HepG2 (cell line): ENCODE results near the gene ADGRB3. TPM values are rescaled to one million over a fixed set of nuclear protein-coding genes. Genes with fewer than 3 reads are reported as not detected.

Source experiments
- ATAC-seq: fragments of 200-7000 bp; cut with Tn5 transposase; 3 replicates; pipeline ENCODE4 v1.9.1; 2020; ENCODE audit warnings: mild to moderate bottlenecking, moderate library complexity
- BruUV-seq: library from RNA; stranded (reverse); fragments of 400-500 nt; replicated peaks from 2 replicates; lab custom pipeline; 2021; lab: Mats Ljungman, UMichigan
- CTCF ChIA-PET: fragments of 300-600 bp; formaldehyde crosslinking; extraction: SDS; loops from one replicate; lab custom pipeline; 2021; ENCODE audit warnings: low total read pairs, inconsistent platforms, low intra/inter-chr PET ratio; lab: Yijun Ruan, JAX
- POLR2A ChIA-PET: fragments of 350-600 bp; sonication (Branson Sonifier 250); formaldehyde crosslinking; loops from one replicate; lab custom pipeline; 2020; ENCODE audit warnings: antibody characterized with exemption, inconsistent platforms; lab: Yijun Ruan, JAX
- DNase-seq: peaks from one replicate; pipeline ENCODE4 v3.0.0-alpha.2; 2015; ENCODE audit warnings: low spot score
- FAIRE-seq: peaks from 3 replicates; lab custom pipeline; 2011; peaks lifted over from hg19 to GRCh38; lab: Jason Lieb, UNC
- H2AFZ ChIP-seq: one replicate; pipeline ENCODE4 v1.6.1; 2011; ENCODE audit warnings: low read length, inconsistent platforms
- H3K27ac ChIP-seq: fragments of 300-600 bp; 3 replicates; pipeline ENCODE4 v1.8.0; 2011; ENCODE audit warnings: mixed run types, mild to moderate bottlenecking, mixed read lengths, low read length, inconsistent platforms; ENCODE audit not compliant: insufficient read depth; ENCODE audit errors: extremely low read length
- H3K27me3 ChIP-seq, 2 experiments: fragments of 200-600 bp in 1 of 2; 2 replicates in 1 of 2; 3 replicates in 1 of 2; pipeline versions ENCODE4 v1.6.0 to v1.8.0; 2011; ENCODE audit warnings: low read length in 2 of 2, mild to moderate bottlenecking in 2 of 2, moderate library complexity in 2 of 2, inconsistent platforms in 1 of 2; ENCODE audit not compliant: insufficient read depth in 2 of 2, control insufficient read depth in 1 of 2
- H3K36me3 ChIP-seq, 2 experiments: fragments of 200-600 bp in 1 of 2; replicated peaks in 1 of 2; 2 replicates in 1 of 2; 3 replicates in 1 of 2; pipeline versions ENCODE4 v1.5.1 to v1.8.0; 2011; ENCODE audit warnings: low read length in 2 of 2, inconsistent platforms in 1 of 2; ENCODE audit not compliant: insufficient read depth in 2 of 2, control insufficient read depth in 1 of 2
- H3K4me1 ChIP-seq: 2 replicates; pipeline ENCODE4 v1.5.1; 2012; ENCODE audit warnings: low read length, inconsistent platforms; ENCODE audit not compliant: insufficient read depth
- H3K4me2 ChIP-seq: 2 replicates; pipeline ENCODE4 v1.6.0; 2011; ENCODE audit warnings: low read depth, low read length, inconsistent platforms
- H3K4me3 ChIP-seq, 3 experiments: fragments of 200-600 bp in 1 of 3; sonication (generic), shearing (Covaris generic) in 1 of 3; replicated peaks in 1 of 3; 2 replicates each; pipeline ENCODE4 v1.5.1; 2011 to 2016; ENCODE audit warnings: low read length in 3 of 3, inconsistent platforms in 2 of 3, low read depth in 2 of 3, mild to moderate bottlenecking in 2 of 3, control low read depth in 1 of 3, mixed read lengths in 1 of 3; ENCODE audit not compliant: insufficient read depth in 1 of 3
- H3K79me2 ChIP-seq: one replicate; pipeline ENCODE4 v1.6.1; 2011; ENCODE audit warnings: low read length, inconsistent platforms; ENCODE audit not compliant: insufficient read depth
- H3K9ac ChIP-seq: 2 replicates; pipeline ENCODE4 v1.6.0; 2011; ENCODE audit warnings: mild to moderate bottlenecking, low read depth, low read length, inconsistent platforms; ENCODE audit not compliant: insufficient read depth
- H3K9me3 ChIP-seq: 2 replicates; pipeline ENCODE4 v1.5.1; 2012; ENCODE audit warnings: mild to moderate bottlenecking, low read length
- H4K20me1 ChIP-seq: 2 replicates; pipeline ENCODE4 v1.6.0; 2011; ENCODE audit warnings: inconsistent platforms, mild to moderate bottlenecking, low read length, moderate library complexity; ENCODE audit not compliant: insufficient read depth
- HIVEP1 ChIP-seq: sonication (generic); formaldehyde crosslinking; IDR thresholded peaks from 2 replicates; pipeline ENCODE4 v1.4.0; 2020; ENCODE audit warnings: mild to moderate bottlenecking, missing genetic modification reagents
- JARID2 ChIP-seq: sonication (generic); formaldehyde crosslinking; IDR thresholded peaks from 2 replicates; pipeline ENCODE4 v1.8.1; 2023; ENCODE audit warnings: missing genetic modification reagents, inconsistent platforms; ENCODE audit not compliant: insufficient replicate concordance
- MAFK ChIP-seq, 2 experiments: IDR thresholded peaks in 1 of 2; conservative IDR thresholded peaks in 1 of 2; 2 replicates each; pipeline ENCODE4 v1.6.1; 2011; ENCODE audit warnings: improper control_type of control experiment in 2 of 2, low read length in 2 of 2
- MIER2 ChIP-seq: IDR thresholded peaks from 2 replicates; pipeline ENCODE4 v1.6.1; 2016; ENCODE audit warnings: missing biosample characterization, missing genetic modification reagents
- TAF1 ChIP-seq: sonication (generic); formaldehyde crosslinking; IDR thresholded peaks from 2 replicates; pipeline ENCODE4 v1.4.0; 2020; ENCODE audit warnings: missing genetic modification reagents
- TAF15 ChIP-seq: fragments of 200-400 bp; formaldehyde crosslinking; IDR thresholded peaks from one replicate; pipeline ENCODE4 v1.6.1; 2018; ENCODE audit warnings: mild to moderate bottlenecking, low read depth, low read length; ENCODE audit not compliant: poor library complexity, severe bottlenecking
- TCF7L2 ChIP-seq: IDR thresholded peaks from 2 replicates; pipeline ENCODE4 v1.6.1; 2011; ENCODE audit warnings: mild to moderate bottlenecking, low read depth, low read length, moderate library complexity
- ZFP36 ChIP-seq: fragments of 150-350 bp; IDR thresholded peaks from 2 replicates; pipeline ENCODE4 v1.6.1; 2018; ENCODE audit warnings: borderline replicate concordance, low read length, low read depth; ENCODE audit not compliant: partially characterized antibody
- ZFY ChIP-seq: sonication (generic); formaldehyde crosslinking; IDR thresholded peaks from 2 replicates; pipeline ENCODE4 v1.4.0; 2020; ENCODE audit warnings: missing genetic modification reagents
- ZNF850 ChIP-seq: sonication (generic); formaldehyde crosslinking; conservative IDR thresholded peaks from 2 replicates; pipeline ENCODE4 v1.9.0; 2021; ENCODE audit warnings: mild to moderate bottlenecking, missing genetic modification reagents
- ZSCAN31 ChIP-seq: sonication (generic); formaldehyde crosslinking; IDR thresholded peaks from 2 replicates; pipeline ENCODE4 v1.5.0; 2020; ENCODE audit warnings: low read depth, mild to moderate bottlenecking, missing genetic modification reagents
- WGBS: methylation state at CpG from one replicate; pipeline ENCODE4 v1.1.6; 2017; ENCODE audit warnings: low lambda C conversion rate; 5-methylcytosine and 5-hydroxymethylcytosine counted together
- in situ Hi-C: cut with HindIII; loops from 2 replicates; pipeline ENCODE4 v1.10.0; 2017; ENCODE audit warnings: low pct_unique_long_range_greater_than_20kb; ENCODE audit not compliant: extremely low pct_ligation_motif_present
- intact Hi-C: fragments of 100-400 bp; cut with micrococcal nuclease; formaldehyde crosslinking; loops from one replicate; pipeline ENCODE4 v1.10.0; 2022; ENCODE audit not compliant: unreplicated experiment
- polyA plus RNA-seq, 8 experiments: library from polyadenylated mRNA; depleted of rRNA in 3 of 8; stranded (reverse) in 7 of 8; unstranded in 1 of 8; fragments of >200 nt; fragmentation: Illumina TruSeq in 4 of 8; extraction: Trizol in 4 of 8; gene quantifications; 2 replicates each; pipeline versions ENCODE4 v1.2.1 to v1.2.3, GENCODE V29; 2011 to 2016; ENCODE audit warnings: low read depth in 4 of 8, missing spikeins in 1 of 8, mixed read lengths in 1 of 8; ENCODE audit not compliant: insufficient read depth in 1 of 8
- total RNA-seq, 5 experiments: library from RNA; depleted of rRNA; stranded (reverse); fragments of >200 nt; fragmentation: Illumina TruSeq; extraction: Trizol; gene quantifications; 2 replicates each; pipeline ENCODE4 v1.2.3, GENCODE V29; 2016; ENCODE audit warnings: low read depth in 1 of 5
- TF ChIP-seq, protein P1 (sequence below): conservative IDR thresholded peaks from 2 replicates; pipeline ENCODE4 v1.6.1; 2018; ENCODE audit warnings: missing genetic modification reagents
- TF ChIP-seq, protein P2 (sequence below): sonication (generic); formaldehyde crosslinking; IDR thresholded peaks from 2 replicates; pipeline ENCODE4 v1.8.1; 2023; ENCODE audit warnings: mild to moderate bottlenecking, moderate library complexity, missing genetic modification reagents
- TF ChIP-seq, protein P3 (sequence below): sonication (generic); formaldehyde crosslinking; IDR thresholded peaks from 2 replicates; pipeline ENCODE4 v1.4.0; 2020; ENCODE audit warnings: missing genetic modification reagents
- TF ChIP-seq, protein P4 (sequence below): sonication (generic); formaldehyde crosslinking; IDR thresholded peaks from 2 replicates; pipeline ENCODE4 v1.4.0; 2020; ENCODE audit warnings: low read depth, missing genetic modification reagents

Gene ADGRB3
- total and polyA plus RNA-seq, 2 of the 13 experiments (the other 11 are each of a cell fraction or from before 2014, with no cell fraction given), result not detected

DNA sequence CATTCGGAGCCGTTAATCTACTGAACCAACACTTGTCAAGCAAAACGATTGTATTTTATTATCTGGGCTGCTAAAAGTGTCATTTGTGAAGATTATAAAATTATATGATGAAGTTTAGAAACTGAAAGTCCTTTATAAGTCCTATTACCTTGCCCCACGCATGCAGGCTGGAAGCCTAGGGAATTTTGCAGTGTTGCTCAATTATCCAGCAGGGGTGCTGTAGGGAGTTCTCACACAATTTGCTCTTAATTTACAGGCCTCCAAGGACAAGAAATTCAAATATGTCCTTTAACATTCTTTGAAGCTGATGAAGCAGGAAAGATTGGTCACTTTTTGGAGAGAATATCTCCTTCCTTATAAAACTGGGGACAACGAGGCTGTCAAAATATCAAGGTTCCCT, 792.8 kb downstream of the ADGRB3 start:
- H3K27me3 ChIP-seq, result no peaks in the 10 kb centered on the region
- H3K4me2 ChIP-seq, result no peak overlapping the region
- H2AFZ ChIP-seq, result no peak overlapping the region
- no TSS peak for BruUV-seq
- no peaks in the 10 kb centered on the region for H3K36me3 ChIP-seq
- FAIRE-seq (no peak), DNase-seq (no peak), ATAC-seq (no peak)
- intact Hi-C loops, result no loop called here
- H3K27ac ChIP-seq, result no peak overlapping the region
- H4K20me1 ChIP-seq, result no peaks in the 10 kb centered on the region
- ChIA-PET CTCF (no interaction called here), POLR2A (no interaction called here)
- no peak overlapping the region for H3K9ac ChIP-seq
- no peaks in the 10 kb centered on the region for H3K4me1 ChIP-seq
- WGBS, result 40% methylated on average over 5 of the region's 5 CpGs
- in situ Hi-C loops, result no loop called here
- H3K9me3 ChIP-seq, result no peaks in the 10 kb centered on the region
- no peak overlapping the region for H3K4me3 ChIP-seq
- no peaks in the 10 kb centered on the region for H3K79me2 ChIP-seq
- no peak for TF ChIP-seq HIVEP1 (CRISPR knock-in tag)
- TF ChIP-seq ZSCAN31 (CRISPR knock-in tag), result no peak
- TF ChIP-seq, protein P1, sequence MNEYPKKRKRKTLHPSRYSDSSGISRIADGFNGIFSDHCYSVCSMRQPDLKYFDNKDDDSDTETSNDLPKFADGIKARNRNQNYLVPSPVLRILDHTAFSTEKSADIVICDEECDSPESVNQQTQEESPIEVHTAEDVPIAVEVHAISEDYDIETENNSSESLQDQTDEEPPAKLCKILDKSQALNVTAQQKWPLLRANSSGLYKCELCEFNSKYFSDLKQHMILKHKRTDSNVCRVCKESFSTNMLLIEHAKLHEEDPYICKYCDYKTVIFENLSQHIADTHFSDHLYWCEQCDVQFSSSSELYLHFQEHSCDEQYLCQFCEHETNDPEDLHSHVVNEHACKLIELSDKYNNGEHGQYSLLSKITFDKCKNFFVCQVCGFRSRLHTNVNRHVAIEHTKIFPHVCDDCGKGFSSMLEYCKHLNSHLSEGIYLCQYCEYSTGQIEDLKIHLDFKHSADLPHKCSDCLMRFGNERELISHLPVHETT (CRISPR knock-in tag), result no peak
- TF ChIP-seq, protein P2, sequence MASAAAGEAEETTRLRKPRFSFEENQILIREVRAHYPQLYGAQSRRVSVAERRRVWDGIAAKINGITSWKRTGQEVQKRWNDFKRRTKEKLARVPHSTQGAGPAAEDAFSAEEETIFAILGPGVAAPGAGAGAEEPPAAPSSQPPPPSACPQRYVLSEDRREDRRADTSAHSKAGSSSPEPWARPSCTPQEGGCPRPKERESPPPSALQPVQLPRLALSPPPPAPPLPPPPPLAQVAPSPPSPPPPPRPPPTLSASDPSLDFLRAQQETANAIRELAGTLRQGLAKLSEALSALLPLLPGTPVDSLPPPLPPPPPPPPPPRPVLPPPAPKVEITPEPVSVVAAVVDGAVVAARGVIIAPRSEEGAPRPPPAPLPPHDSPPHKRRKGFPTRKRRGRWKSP (CRISPR knock-in tag), result no peak
- no peak for TF ChIP-seq JARID2 (CRISPR knock-in tag)
- TF ChIP-seq ZNF850 (CRISPR knock-in tag), result no peak
- TF ChIP-seq ZFY, result no peak
- TF ChIP-seq ZFP36, result no peak
- no peak for TF ChIP-seq MIER2 (CRISPR knock-in tag)
- TF ChIP-seq, protein P3, sequence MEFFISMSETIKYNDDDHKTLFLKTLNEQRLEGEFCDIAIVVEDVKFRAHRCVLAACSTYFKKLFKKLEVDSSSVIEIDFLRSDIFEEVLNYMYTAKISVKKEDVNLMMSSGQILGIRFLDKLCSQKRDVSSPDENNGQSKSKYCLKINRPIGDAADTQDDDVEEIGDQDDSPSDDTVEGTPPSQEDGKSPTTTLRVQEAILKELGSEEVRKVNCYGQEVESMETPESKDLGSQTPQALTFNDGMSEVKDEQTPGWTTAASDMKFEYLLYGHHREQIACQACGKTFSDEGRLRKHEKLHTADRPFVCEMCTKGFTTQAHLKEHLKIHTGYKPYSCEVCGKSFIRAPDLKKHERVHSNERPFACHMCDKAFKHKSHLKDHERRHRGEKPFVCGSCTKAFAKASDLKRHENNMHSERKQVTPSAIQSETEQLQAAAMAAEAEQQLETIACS (CRISPR knock-in tag), result no peak
- TF ChIP-seq, protein P4, sequence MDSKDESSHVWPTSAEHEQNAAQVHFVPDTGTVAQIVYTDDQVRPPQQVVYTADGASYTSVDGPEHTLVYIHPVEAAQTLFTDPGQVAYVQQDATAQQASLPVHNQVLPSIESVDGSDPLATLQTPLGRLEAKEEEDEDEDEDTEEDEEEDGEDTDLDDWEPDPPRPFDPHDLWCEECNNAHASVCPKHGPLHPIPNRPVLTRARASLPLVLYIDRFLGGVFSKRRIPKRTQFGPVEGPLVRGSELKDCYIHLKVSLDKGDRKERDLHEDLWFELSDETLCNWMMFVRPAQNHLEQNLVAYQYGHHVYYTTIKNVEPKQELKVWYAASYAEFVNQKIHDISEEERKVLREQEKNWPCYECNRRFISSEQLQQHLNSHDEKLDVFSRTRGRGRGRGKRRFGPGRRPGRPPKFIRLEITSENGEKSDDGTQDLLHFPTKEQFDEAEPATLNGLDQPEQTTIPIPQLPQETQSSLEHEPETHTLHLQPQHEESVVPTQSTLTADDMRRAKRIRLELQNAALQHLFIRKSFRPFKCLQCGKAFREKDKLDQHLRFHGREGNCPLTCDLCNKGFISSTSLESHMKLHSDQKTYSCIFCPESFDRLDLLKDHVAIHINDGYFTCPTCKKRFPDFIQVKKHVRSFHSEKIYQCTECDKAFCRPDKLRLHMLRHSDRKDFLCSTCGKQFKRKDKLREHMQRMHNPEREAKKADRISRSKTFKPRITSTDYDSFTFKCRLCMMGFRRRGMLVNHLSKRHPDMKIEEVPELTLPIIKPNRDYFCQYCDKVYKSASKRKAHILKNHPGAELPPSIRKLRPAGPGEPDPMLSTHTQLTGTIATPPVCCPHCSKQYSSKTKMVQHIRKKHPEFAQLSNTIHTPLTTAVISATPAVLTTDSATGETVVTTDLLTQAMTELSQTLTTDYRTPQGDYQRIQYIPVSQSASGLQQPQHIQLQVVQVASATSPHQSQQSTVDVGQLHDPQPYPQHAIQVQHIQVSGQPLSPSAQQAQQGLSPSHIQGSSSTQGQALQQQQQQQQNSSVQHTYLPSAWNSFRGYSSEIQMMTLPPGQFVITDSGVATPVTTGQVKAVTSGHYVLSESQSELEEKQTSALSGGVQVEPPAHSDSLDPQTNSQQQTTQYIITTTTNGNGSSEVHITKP (CRISPR knock-in tag), result no peak
- no peak for TF ChIP-seq TAF15
- TF ChIP-seq TAF1 (CRISPR knock-in tag), result no peak
- no peak for TF ChIP-seq MAFK (conservative IDR thresholded peaks at IDR 0.05 in 1 of 2, IDR thresholded peaks at IDR 0.05 in 1 of 2; ENCODE audit: low read length in 2 of 2)
- no peak for TF ChIP-seq TCF7L2
